ENCODE measurements around the gene DPCD.

Gene DPCD

GRCh38 chr10:101566333-101567164 lies 21.6 kb upstream of the DPCD start:
- ChIA-PET POLR2A (ENCODE audit: low non-redundant PET) (no interaction called here), CTCF (interaction anchor here (0.6 to 0.7 kb wide), 3 partner anchors 8 to 552 kb away, joined by 3 to 4 read pairs (median 3); no protein-coding TSS in a partner anchor)
- no peak for DNase-seq (ENCODE audit: low spot score)
- no peak overlapping the region for H3K27ac ChIP-seq
- TF ChIP-seq CTCF (conservative IDR thresholded peaks at IDR 0.05; ENCODE audit: low read depth) = no peak

GRCh38 chr10:101567165-101568006 lies 20.7 kb upstream of the DPCD start:
- H3K27ac ChIP-seq = no peak overlapping the region
- CTCF ChIA-PET = interaction anchor here (1.1 to 1.3 kb wide), 2 partner anchors 214 to 353 kb away, joined by 3 to 7 read pairs; no protein-coding TSS in a partner anchor
- no peak for TF ChIP-seq CTCF (conservative IDR thresholded peaks at IDR 0.05; ENCODE audit: low read depth)
- DNase-seq (ENCODE audit: low spot score) = no peak
- POLR2A ChIA-PET (ENCODE audit: low non-redundant PET) = no interaction called here

- ChIA-PET CTCF (interaction anchor here (1.1 to 1.3 kb wide), 2 partner anchors 213 to 354 kb away, joined by 3 to 7 read pairs; no protein-coding TSS in a partner anchor), POLR2A (ENCODE audit: low non-redundant PET) (no interaction called here)
- TF ChIP-seq CTCF (conservative IDR thresholded peaks at IDR 0.05; ENCODE audit: low read depth) = no peak
- DNase-seq (ENCODE audit: low spot score) = no peak
- no peak overlapping the region for H3K27ac ChIP-seq
Observed at GRCh38 chr10:101568054-101568745, 19.9 kb upstream of the DPCD start.

GRCh38 chr10:101569323-101569621 lies 18.8 kb upstream of the DPCD start:
- DNase-seq (ENCODE audit: low spot score) = no peak
- ChIA-PET POLR2A (ENCODE audit: low non-redundant PET) (interaction anchor here (0.6 to 0.7 kb wide), 2 partner anchors 17 to 500 kb away, joined by 3 read pairs; no protein-coding TSS in a partner anchor), CTCF (interaction anchor here (0.5 to 3.3 kb wide), 22 partner anchors 8 to 575 kb away, joined by 3 to 43 read pairs (median 4); no protein-coding TSS in a partner anchor)
- TF ChIP-seq CTCF (conservative IDR thresholded peaks at IDR 0.05; ENCODE audit: low read depth) = no peak
- no peak overlapping the region for H3K27ac ChIP-seq

- CTCF ChIA-PET = interaction anchor here (0.5 to 3.3 kb wide), 27 partner anchors 9 to 576 kb away, joined by 3 to 43 read pairs (median 4); no protein-coding TSS in a partner anchor
- DNase-seq (ENCODE audit: low spot score) = peak; percentile 88
- peak overlapping the region; percentile 8 for H3K27ac ChIP-seq
- POLR2A ChIA-PET (ENCODE audit: low non-redundant PET) = interaction anchor here (0.6 to 0.7 kb wide), 2 partner anchors 17 to 501 kb away, joined by 3 read pairs; no protein-coding TSS in a partner anchor
- peak; percentile 81 for TF ChIP-seq CTCF (conservative IDR thresholded peaks at IDR 0.05; ENCODE audit: low read depth)
Observed at GRCh38 chr10:101569622-101570427, 18.3 kb upstream of the DPCD start.

All from RWPE1 (cell line).